DOHH2 (cell line): Measurements from ENCODE around the gene CHST5.

Source experiments
- H3F3A ChIP-seq: fragments of 200-600 bp; sonication (generic), shearing (Covaris generic); 2 replicates; pipeline ENCODE4 v1.6.0; 2016; ENCODE audit warnings: antibody characterized with exemption, mild to moderate bottlenecking; ENCODE audit not compliant: control insufficient read depth, insufficient read depth
- H3K27ac ChIP-seq: fragments of 200-600 bp; sonication (generic); 2 replicates; pipeline ENCODE4 v1.5.1; 2014; ENCODE audit warnings: low read depth, mild to moderate bottlenecking, low read length, moderate library complexity
- H3K27me3 ChIP-seq: fragments of 200-600 bp; sonication (generic); 2 replicates; pipeline ENCODE4 v1.6.1; 2014; ENCODE audit warnings: mild to moderate bottlenecking, low read length, mixed read lengths; ENCODE audit not compliant: control insufficient read depth
- H3K36me3 ChIP-seq: fragments of 200-600 bp; sonication (generic); 2 replicates; pipeline ENCODE4 v1.6.1; 2014; ENCODE audit warnings: mild to moderate bottlenecking, low read length, moderate library complexity, mixed read lengths; ENCODE audit not compliant: control insufficient read depth
- H3K4me1 ChIP-seq: fragments of 200-600 bp; sonication (generic); 2 replicates; pipeline ENCODE4 v1.6.1; 2014; ENCODE audit warnings: mild to moderate bottlenecking, low read length, mixed read lengths; ENCODE audit not compliant: control insufficient read depth
- H3K4me2 ChIP-seq: fragments of 200-600 bp; sonication (generic); 2 replicates; pipeline ENCODE4 v1.6.0; 2014; ENCODE audit warnings: mild to moderate bottlenecking, low read length, moderate library complexity
- H3K4me3 ChIP-seq: fragments of 200-600 bp; sonication (generic); 2 replicates; pipeline ENCODE4 v1.5.1; 2014; ENCODE audit warnings: mild to moderate bottlenecking, low read length, mixed read lengths
- H3K79me2 ChIP-seq: fragments of 200-600 bp; sonication (generic); 2 replicates; pipeline ENCODE4 v1.6.1; 2014; ENCODE audit warnings: mild to moderate bottlenecking, low read length, mixed read lengths; ENCODE audit not compliant: control insufficient read depth
- H3K9me2 ChIP-seq: fragments of 200-600 bp; sonication (generic); replicated peaks from 2 replicates; pipeline ENCODE4 v1.6.1; 2014; ENCODE audit warnings: mild to moderate bottlenecking, low read length, mixed read lengths; ENCODE audit not compliant: control insufficient read depth
- H3K9me3 ChIP-seq: fragments of 200-600 bp; sonication (generic); 2 replicates; pipeline ENCODE4 v1.6.1; 2014; ENCODE audit warnings: antibody characterized with exemption, low read length, mixed read lengths; ENCODE audit not compliant: control insufficient read depth, insufficient read depth
- H4K20me1 ChIP-seq: fragments of 200-600 bp; sonication (generic); 2 replicates; pipeline ENCODE4 v1.6.0; 2014; ENCODE audit warnings: low read depth, mild to moderate bottlenecking, antibody characterized with exemption, low read length, moderate library complexity; ENCODE audit not compliant: control insufficient read depth, insufficient read depth
- EZH2phosphoT487 ChIP-seq: fragments of 200-600 bp; sonication (generic); IDR thresholded peaks from 2 replicates; pipeline ENCODE4 v1.6.1; 2017; ENCODE audit warnings: borderline replicate concordance, mild to moderate bottlenecking, antibody characterized with exemption, low read length, moderate library complexity, mixed read lengths
- TF ChIP-seq, protein P1 (sequence below): fragments of 200-600 bp; sonication (generic); IDR thresholded peaks from one replicate; pipeline ENCODE4 v1.5.1; 2014; ENCODE audit warnings: antibody characterized with exemption, mild to moderate bottlenecking, low read depth, low read length; ENCODE audit not compliant: poor library complexity, severe bottlenecking

The CHST5 gene

GRCh38 chr16:75486014-75486675 is 49.8 kb downstream of the CHST5 start:
- Histone ChIP-seq H3K9me2 (no peaks in the 10 kb centered on the region), H4K20me1 (no peaks in the 10 kb centered on the region), H3K27me3 (no peaks in the 10 kb centered on the region), H3F3A (0 out of 2 replicates have a peak, but pooled peaks cover 3% of the 10 kb centered on the region), H3K27ac (no peak overlapping the region), H3K36me3 (no peaks in the 10 kb centered on the region), H3K9me3 (no peaks in the 10 kb centered on the region), H3K79me2 (no peaks in the 10 kb centered on the region), H3K4me3 (no peak overlapping the region), H3K4me1 (peaks cover 19% of the 10 kb centered on the region), H3K4me2 (no peak overlapping the region)
- TF ChIP-seq, protein P1, sequence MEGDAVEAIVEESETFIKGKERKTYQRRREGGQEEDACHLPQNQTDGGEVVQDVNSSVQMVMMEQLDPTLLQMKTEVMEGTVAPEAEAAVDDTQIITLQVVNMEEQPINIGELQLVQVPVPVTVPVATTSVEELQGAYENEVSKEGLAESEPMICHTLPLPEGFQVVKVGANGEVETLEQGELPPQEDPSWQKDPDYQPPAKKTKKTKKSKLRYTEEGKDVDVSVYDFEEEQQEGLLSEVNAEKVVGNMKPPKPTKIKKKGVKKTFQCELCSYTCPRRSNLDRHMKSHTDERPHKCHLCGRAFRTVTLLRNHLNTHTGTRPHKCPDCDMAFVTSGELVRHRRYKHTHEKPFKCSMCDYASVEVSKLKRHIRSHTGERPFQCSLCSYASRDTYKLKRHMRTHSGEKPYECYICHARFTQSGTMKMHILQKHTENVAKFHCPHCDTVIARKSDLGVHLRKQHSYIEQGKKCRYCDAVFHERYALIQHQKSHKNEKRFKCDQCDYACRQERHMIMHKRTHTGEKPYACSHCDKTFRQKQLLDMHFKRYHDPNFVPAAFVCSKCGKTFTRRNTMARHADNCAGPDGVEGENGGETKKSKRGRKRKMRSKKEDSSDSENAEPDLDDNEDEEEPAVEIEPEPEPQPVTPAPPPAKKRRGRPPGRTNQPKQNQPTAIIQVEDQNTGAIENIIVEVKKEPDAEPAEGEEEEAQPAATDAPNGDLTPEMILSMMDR: no peak
- TF ChIP-seq EZH2phosphoT487: no peak

GRCh38 chr16:75485230-75486013 is 50.5 kb downstream of the CHST5 start:
- Histone ChIP-seq H3K79me2 (no peaks in the 10 kb centered on the region), H3K4me1 (peaks cover 16% of the 10 kb centered on the region), H3F3A (no peaks in the 10 kb centered on the region), H3K36me3 (no peaks in the 10 kb centered on the region), H4K20me1 (no peaks in the 10 kb centered on the region), H3K4me2 (peak overlapping the region; percentile 46), H3K9me2 (no peaks in the 10 kb centered on the region), H3K9me3 (no peaks in the 10 kb centered on the region), H3K4me3 (peak overlapping the region; percentile 17; the same call in 1 of the 2 replicates), H3K27me3 (no peaks in the 10 kb centered on the region), H3K27ac (0 out of 2 replicates have a peak overlapping the region, but pooled peaks have one; percentile 6)
- no peak for TF ChIP-seq EZH2phosphoT487
- TF ChIP-seq, protein P1: no peak

GRCh38 chr16:75483222-75483621 is 52.7 kb downstream of the CHST5 start:
- no peaks in the 10 kb centered on the region for H3K36me3 ChIP-seq

More at GRCh38 chr16:75483222-75483621, 52.7 kb downstream of the CHST5 start:
- H3K4me1 ChIP-seq: peaks cover 16% of the 10 kb centered on the region
- H3K4me3 ChIP-seq: no peak overlapping the region
- H3F3A ChIP-seq: no peaks in the 10 kb centered on the region
- H3K27me3 ChIP-seq: no peaks in the 10 kb centered on the region
- TF ChIP-seq EZH2phosphoT487: no peak
- TF ChIP-seq, protein P1: no peak
- H3K9me3 ChIP-seq: no peaks in the 10 kb centered on the region
- H3K9me2 ChIP-seq: no peaks in the 10 kb centered on the region
- H3K79me2 ChIP-seq: no peaks in the 10 kb centered on the region
- no peaks in the 10 kb centered on the region for H4K20me1 ChIP-seq
- H3K4me2 ChIP-seq: no peak overlapping the region
- H3K27ac ChIP-seq: no peak overlapping the region
